GM12865 (cell line): ENCODE results near the gene SYPL1.
A peak's percentile ranks its signal among the peaks of the same experiment; 100 is the strongest.

Experiments
- DNase-seq: peaks from one replicate; pipeline ENCODE4 v3.0.0; 2010; ENCODE audit warnings: low read depth
- H3K4me3 ChIP-seq: 2 replicates; pipeline ENCODE4 v1.5.1; 2011; ENCODE audit warnings: mild to moderate bottlenecking, low read depth, low read length, control low read depth
- CTCF ChIP-seq: IDR thresholded peaks from 2 replicates; pipeline ENCODE4 v1.5.1; 2011; ENCODE audit warnings: low read length, control low read depth, low read depth, inconsistent platforms; ENCODE audit not compliant: insufficient read depth; ENCODE audit errors: missing control alignments

The SYPL1 gene

GRCh38 chr7:106112972-106113421, 885 bp upstream of the SYPL1 start:
- no peak for TF ChIP-seq CTCF
- DNase-seq: no peak
- peak overlapping the region; percentile 67 for H3K4me3 ChIP-seq

DNA sequence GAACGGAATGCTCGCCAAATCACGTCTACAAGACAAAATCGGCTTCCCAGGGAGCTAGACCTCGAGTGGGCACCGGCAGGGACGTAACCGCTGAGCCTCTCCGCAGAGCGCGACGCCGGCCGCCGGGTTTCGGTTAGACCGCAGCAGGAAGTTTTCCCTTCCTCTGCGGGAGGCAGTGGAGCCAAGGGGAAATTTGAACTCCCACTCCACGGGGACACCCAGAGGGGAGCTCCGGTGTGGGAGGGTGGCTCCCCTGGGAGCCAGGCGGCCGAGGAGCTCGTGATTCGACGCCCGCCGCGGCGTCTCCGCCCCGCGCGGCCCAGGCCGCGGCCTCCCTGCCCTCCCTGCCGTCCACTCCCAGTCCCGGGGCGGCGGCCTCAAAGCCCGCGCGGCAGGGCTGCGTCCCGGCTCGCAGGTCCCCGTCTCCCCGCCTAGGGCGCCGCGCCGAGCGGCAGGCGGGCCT, 426 bp downstream of the SYPL1 start:
- peak overlapping the region; percentile 84 for H3K4me3 ChIP-seq
- DNase-seq: no peak
- TF ChIP-seq CTCF: no peak

GRCh38 chr7:106110885-106111654, 1.0 kb downstream of the SYPL1 start:
- peak; percentile 27 for DNase-seq
- no peak for TF ChIP-seq CTCF
- peak overlapping the region; percentile 84 for H3K4me3 ChIP-seq

GRCh38 chr7:106110238-106110560, 1.9 kb downstream of the SYPL1 start:
- peak overlapping the region; percentile 84 for H3K4me3 ChIP-seq
- DNase-seq: no peak
- no peak for TF ChIP-seq CTCF

DNA sequence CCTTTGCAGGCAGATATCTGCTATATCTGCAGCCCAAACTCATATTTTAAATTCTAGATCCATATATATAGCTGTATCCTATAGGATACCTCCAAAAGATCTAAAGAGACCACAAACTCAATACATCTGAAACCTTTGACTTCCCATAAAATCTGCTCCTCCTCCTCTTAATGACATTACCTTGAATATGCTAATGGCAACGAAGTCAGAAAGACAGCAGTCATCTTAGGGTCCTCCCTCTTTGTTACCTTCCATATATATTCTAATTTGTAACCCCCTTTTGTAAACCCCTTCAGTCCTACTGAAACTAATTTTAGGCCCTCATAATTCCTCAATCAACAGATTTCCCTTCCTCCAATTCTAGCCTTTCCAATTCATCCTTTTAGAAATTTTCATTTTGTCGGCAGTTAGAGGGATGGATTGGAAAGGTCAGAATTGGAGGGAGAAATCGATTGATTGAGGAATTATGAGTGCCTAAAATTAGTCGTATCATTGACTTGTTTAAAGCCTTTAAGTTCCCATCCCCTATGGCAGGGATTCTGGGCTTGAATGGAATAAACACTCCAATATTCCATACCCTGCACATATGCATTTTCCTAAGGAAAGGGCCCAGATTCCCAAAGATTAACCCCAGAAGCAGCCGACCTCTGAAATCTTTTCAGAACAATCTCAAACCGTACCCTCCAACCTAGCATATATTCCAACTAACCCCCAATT, 2.4 kb downstream of the SYPL1 start:
- H3K4me3 ChIP-seq: peak overlapping the region; percentile 84
- DNase-seq: no peak
- no peak for TF ChIP-seq CTCF

DNA sequence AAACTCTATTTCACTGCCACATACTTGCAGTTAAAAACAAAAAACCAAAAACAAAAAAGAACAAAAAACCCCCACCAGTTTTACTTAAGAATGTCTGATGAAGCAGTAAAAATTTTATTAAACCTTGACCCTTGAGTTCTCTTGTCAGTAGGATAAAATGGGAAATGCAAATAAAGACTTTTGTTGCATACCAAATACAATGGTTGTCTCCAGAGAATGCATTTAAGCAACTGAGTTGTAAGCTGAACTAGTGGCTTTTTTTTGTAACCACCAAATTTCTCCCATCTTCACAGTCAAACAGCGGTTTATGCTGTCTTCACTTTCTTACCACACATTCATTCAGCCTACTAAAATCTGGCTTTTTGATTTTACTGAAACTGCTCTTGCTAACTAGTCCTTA, 3.1 kb downstream of the SYPL1 start:
- no peak for TF ChIP-seq CTCF
- H3K4me3 ChIP-seq: no peak overlapping the region
- peak; percentile 36 for DNase-seq

DNA sequence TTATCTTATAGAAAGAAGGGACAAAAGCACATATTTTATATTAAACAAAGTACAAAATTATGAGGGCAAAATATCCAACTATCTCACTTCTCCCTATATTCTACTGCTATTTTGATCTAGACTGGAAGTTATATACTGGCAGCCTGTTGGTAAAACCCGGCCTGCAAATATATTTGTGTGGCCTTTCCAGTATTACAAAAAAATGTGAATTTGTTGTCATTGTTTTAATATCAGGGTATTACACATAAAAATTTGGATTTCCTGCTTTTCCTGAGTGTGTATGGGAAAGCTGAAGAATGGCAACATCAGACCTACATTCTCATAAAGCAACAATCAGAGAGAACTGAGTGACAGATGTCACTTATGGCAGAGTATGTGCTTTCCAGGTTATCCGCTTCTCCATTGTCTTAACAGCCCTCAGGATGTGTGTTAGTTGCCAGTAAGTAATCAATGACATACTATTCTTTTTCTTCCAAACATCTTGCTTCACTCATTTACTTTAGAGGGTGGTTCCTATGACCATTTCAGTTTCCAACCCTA, 7.3 kb downstream of the SYPL1 start:
- no peak for TF ChIP-seq CTCF
- DNase-seq: no peak
- no peak overlapping the region for H3K4me3 ChIP-seq
